PC-9 (cell line): ENCODE measurements around the gene COPS6.

Source experiments
- CTCF ChIP-seq: fragments of 200-600 bp; sonication (generic); conservative IDR thresholded peaks from 2 replicates; pipeline ENCODE4 v1.6.1; 2017; ENCODE audit warnings: mixed run types, antibody characterized with exemption, mild to moderate bottlenecking, moderate library complexity
- EZH2 ChIP-seq: fragments of 200-600 bp; sonication (generic); IDR thresholded peaks from 2 replicates; pipeline ENCODE4 v1.8.0; 2017; ENCODE audit warnings: antibody characterized with exemption, low read depth

GRCh38 chr7:100122568-100122967 is 33.8 kb downstream of the COPS6 start:
- TF ChIP-seq CTCF (no peak), EZH2 (no peak)
